HepG2 (cell line): ENCODE results near the gene RPS19. TPM values are rescaled to one million over a fixed set of nuclear protein-coding genes. Genes with fewer than 3 reads are reported as not detected.
A peak's percentile ranks its signal among the peaks of the same experiment; 100 is the strongest.

ENCODE experiments used
- DR1 ChIP-seq: sonication (generic); formaldehyde crosslinking; IDR thresholded peaks from 2 replicates; pipeline ENCODE4 v1.8.0; 2021; ENCODE audit warnings: mild to moderate bottlenecking, missing genetic modification reagents, inconsistent platforms
- GABPA ChIP-seq, 2 experiments: IDR thresholded peaks; 2 replicates each; pipeline ENCODE4 v1.6.1; 2011 to 2016; ENCODE audit warnings: low read depth in 2 of 2, low read length in 1 of 2, missing biosample characterization in 1 of 2, missing genetic modification characterization in 1 of 2
- GPBP1L1 ChIP-seq: sonication (generic); formaldehyde crosslinking; IDR thresholded peaks from 2 replicates; pipeline ENCODE4 v1.5.0; 2020; ENCODE audit warnings: mild to moderate bottlenecking, missing genetic modification reagents
- KDM1A ChIP-seq: IDR thresholded peaks from 2 replicates; pipeline ENCODE4 v1.6.1; 2016; ENCODE audit warnings: missing compliant biosample characterization
- MED1 ChIP-seq: sonication (generic); formaldehyde crosslinking; IDR thresholded peaks from 2 replicates; pipeline ENCODE4 v1.4.0; 2020; ENCODE audit warnings: missing genetic modification reagents
- MIER3 ChIP-seq: IDR thresholded peaks from 2 replicates; pipeline ENCODE4 v1.6.1; 2016; ENCODE audit warnings: missing compliant biosample characterization, borderline replicate concordance
- MTA1 ChIP-seq: sonication (generic); formaldehyde crosslinking; IDR thresholded peaks from 2 replicates; pipeline ENCODE4 v1.4.0; 2020; ENCODE audit warnings: missing genetic modification reagents, mild to moderate bottlenecking, borderline replicate concordance
- NCOA1 ChIP-seq: sonication (generic); formaldehyde crosslinking; IDR thresholded peaks from 2 replicates; pipeline ENCODE4 v1.9.0; 2021; ENCODE audit warnings: missing genetic modification reagents
- PAXIP1 ChIP-seq: sonication (generic); formaldehyde crosslinking; conservative IDR thresholded peaks from 2 replicates; pipeline ENCODE4 v1.4.0; 2020; ENCODE audit warnings: mild to moderate bottlenecking, missing genetic modification reagents, moderate library complexity
- RBFOX2 ChIP-seq: fragments of 200-400 bp; formaldehyde crosslinking; IDR thresholded peaks from 2 replicates; pipeline ENCODE4 v1.6.1; 2017; ENCODE audit warnings: low read depth, mild to moderate bottlenecking, low read length
- REL ChIP-seq: sonication (generic); formaldehyde crosslinking; conservative IDR thresholded peaks from 2 replicates; pipeline ENCODE4 v1.8.0; 2022; ENCODE audit warnings: mild to moderate bottlenecking, missing genetic modification reagents, moderate library complexity
- SAP130 ChIP-seq: IDR thresholded peaks from 2 replicates; pipeline ENCODE4 v1.6.1; 2016; ENCODE audit warnings: low read depth
- TBX2 ChIP-seq: sonication (generic); formaldehyde crosslinking; IDR thresholded peaks from 2 replicates; pipeline ENCODE4 v1.5.0; 2020; ENCODE audit warnings: missing genetic modification reagents, mild to moderate bottlenecking, borderline replicate concordance
- TOE1 ChIP-seq: sonication (generic); formaldehyde crosslinking; IDR thresholded peaks from 2 replicates; pipeline ENCODE4 v1.4.0; 2020; ENCODE audit warnings: mild to moderate bottlenecking, missing genetic modification reagents
- ZBED4 ChIP-seq: sonication (generic); formaldehyde crosslinking; IDR thresholded peaks from 2 replicates; pipeline ENCODE4 v1.4.0; 2020; ENCODE audit warnings: missing genetic modification reagents, borderline replicate concordance
- ZBTB26 ChIP-seq: IDR thresholded peaks from 2 replicates; pipeline ENCODE4 v1.6.1; 2016; ENCODE audit warnings: missing compliant biosample characterization, missing genetic modification reagents, borderline replicate concordance
- ZNF232 ChIP-seq: sonication (generic); formaldehyde crosslinking; IDR thresholded peaks from 2 replicates; pipeline ENCODE4 v1.4.0; 2020; ENCODE audit warnings: missing genetic modification reagents, borderline replicate concordance
- ZNF501 ChIP-seq: sonication (generic); formaldehyde crosslinking; IDR thresholded peaks from 2 replicates; pipeline ENCODE4 v1.5.1; 2020; ENCODE audit warnings: mild to moderate bottlenecking, moderate library complexity, missing genetic modification reagents
- polyA plus RNA-seq, 8 experiments: library from polyadenylated mRNA; depleted of rRNA in 3 of 8; stranded (reverse) in 7 of 8; unstranded in 1 of 8; fragments of >200 nt; fragmentation: Illumina TruSeq in 4 of 8; extraction: Trizol in 4 of 8; gene quantifications; 2 replicates each; pipeline versions ENCODE4 v1.2.1 to v1.2.3, GENCODE V29; 2011 to 2016; ENCODE audit warnings: low read depth in 4 of 8, missing spikeins in 1 of 8, mixed read lengths in 1 of 8; ENCODE audit not compliant: insufficient read depth in 1 of 8
- total RNA-seq, 5 experiments: library from RNA; depleted of rRNA; stranded (reverse); fragments of >200 nt; fragmentation: Illumina TruSeq; extraction: Trizol; gene quantifications; 2 replicates each; pipeline ENCODE4 v1.2.3, GENCODE V29; 2016; ENCODE audit warnings: low read depth in 1 of 5

Gene RPS19
- total and polyA plus RNA-seq, 2 of the 13 experiments (the other 11 are each of a cell fraction or from before 2014, with no cell fraction given): 1,983 to 4,758 TPM

GRCh38 chr19:41883821-41884733 lies 24.0 kb downstream of the RPS19 start (continued):
- no peak for TF ChIP-seq GPBP1L1 (CRISPR knock-in tag)
- 0 out of 2 replicates have a peak, but pooled peaks have one; percentile 39 for TF ChIP-seq REL (CRISPR knock-in tag)
- no peak; the same call in 1 of the 2 replicates for TF ChIP-seq MTA1 (CRISPR knock-in tag)
- 0 out of 2 replicates have a peak, but pooled peaks have one; percentile 62 for TF ChIP-seq ZNF501 (CRISPR knock-in tag)
- TF ChIP-seq GABPA (IDR thresholded peaks at IDR 0.05; ENCODE audit: low read depth, low read length): peak; percentile 62
- peak; percentile 90 for TF ChIP-seq GABPA (CRISPR knock-in tag; IDR thresholded peaks at IDR 0.05; ENCODE audit: low read depth)
- TF ChIP-seq MIER3 (CRISPR knock-in tag): peak; percentile 85; the same call in 1 of the 2 replicates
- peak; percentile 60; the same call in 1 of the 2 replicates for TF ChIP-seq DR1
- peak; percentile 81; the same call in 1 of the 2 replicates for TF ChIP-seq TBX2
- TF ChIP-seq NCOA1 (CRISPR knock-in tag): no peak
- TF ChIP-seq ZBTB26: peak; percentile 58; the same call in 1 of the 2 replicates
- peak; percentile 94 for TF ChIP-seq SAP130 (CRISPR knock-in tag)
- TF ChIP-seq TOE1 (CRISPR knock-in tag): peak; percentile 53; the same call in 1 of the 2 replicates
- peak; percentile 63 for TF ChIP-seq PAXIP1 (CRISPR knock-in tag)
- peak; percentile 79 for TF ChIP-seq ZBED4 (CRISPR knock-in tag)
- TF ChIP-seq RBFOX2: peak; percentile 90
- peak; percentile 84 for TF ChIP-seq MED1
- TF ChIP-seq KDM1A (CRISPR knock-in tag): peak; percentile 99
- peak; percentile 78; the same call in 1 of the 2 replicates for TF ChIP-seq ZNF232 (CRISPR knock-in tag)
